Suprapubic skin (tissue), 4 donors: ENCODE measurements around the gene NUP107. TPM values are rescaled to one million over a fixed set of nuclear protein-coding genes. Genes with fewer than 3 reads are reported as not detected.

Experiments
- DNase-seq, 2 donors: peaks; one replicate each; pipeline ENCODE4 v3.0.0-alpha.2; 2019; ENCODE audit warnings: low spot score in 2 of 2
- H3K27ac ChIP-seq: fragments of 200-600 bp; sonication (generic); one replicate; pipeline ENCODE4 v1.5.1; 2019
- H3K27me3 ChIP-seq: fragments of 200-600 bp; sonication (generic); one replicate; pipeline ENCODE4 v1.5.1; 2019
- H3K36me3 ChIP-seq: fragments of 200-600 bp; sonication (generic); one replicate; pipeline ENCODE4 v1.5.1; 2019
- H3K4me1 ChIP-seq: fragments of 200-600 bp; sonication (generic); one replicate; pipeline ENCODE4 v1.5.1; 2019
- H3K4me3 ChIP-seq: fragments of 200-600 bp; sonication (generic); one replicate; pipeline ENCODE4 v1.5.1; 2019; ENCODE audit warnings: mild to moderate bottlenecking
- H3K9me3 ChIP-seq: fragments of 200-600 bp; sonication (generic); one replicate; pipeline ENCODE4 v1.5.1; 2019
- EP300 ChIP-seq: sonication (generic); formaldehyde crosslinking; IDR thresholded peaks from one replicate; pipeline ENCODE4 v1.6.1; 2017; ENCODE audit warnings: antibody characterized with exemption
- POLR2A ChIP-seq, 2 donors: fragments of 450-650 bp; IDR thresholded peaks; one replicate each; pipeline ENCODE4 v1.6.1; 2017; ENCODE audit warnings: antibody characterized with exemption in 2 of 2, mild to moderate bottlenecking in 2 of 2, moderate library complexity in 2 of 2
- POLR2AphosphoS5 ChIP-seq, 3 donors: sonication (generic); formaldehyde crosslinking; IDR thresholded peaks; one replicate each; pipeline ENCODE4 v1.6.1; 2017; ENCODE audit warnings: antibody characterized with exemption in 3 of 3
- WGBS: methylation state at CpG from one replicate; pipeline ENCODE4 v1.1.5; 2018; 5-methylcytosine and 5-hydroxymethylcytosine counted together
- total RNA-seq, 4 donors: library from RNA; depleted of rRNA; stranded (reverse); fragments of >200 nt; gene quantifications; one replicate each; pipeline ENCODE4 v1.1.0, GENCODE V29; 2016
- TF ChIP-seq, protein P1 (sequence below), 2 donors: fragments of 200-600 bp in 1 of 2; fragments of 450-650 bp in 1 of 2; sonication (generic) in 1 of 2; IDR thresholded peaks; one replicate each; pipeline ENCODE4 v1.5.1; 2016 to 2019; ENCODE audit warnings: antibody characterized with exemption in 2 of 2, mild to moderate bottlenecking in 1 of 2, moderate library complexity in 1 of 2

The NUP107 gene
- total RNA-seq, 4 donors from 2014 or later: 13.3 to 82.7 (median 25.3) TPM

- peaks cover 54% of the 10 kb centered on the region for H3K36me3 ChIP-seq
- no peak for DNase-seq
- WGBS: 91% methylated on average over 3 of the region's 3 CpGs
These were observed 74.6 kb downstream of the NUP107 start for GRCh38 chr12:68761442-68761812.

DNA sequence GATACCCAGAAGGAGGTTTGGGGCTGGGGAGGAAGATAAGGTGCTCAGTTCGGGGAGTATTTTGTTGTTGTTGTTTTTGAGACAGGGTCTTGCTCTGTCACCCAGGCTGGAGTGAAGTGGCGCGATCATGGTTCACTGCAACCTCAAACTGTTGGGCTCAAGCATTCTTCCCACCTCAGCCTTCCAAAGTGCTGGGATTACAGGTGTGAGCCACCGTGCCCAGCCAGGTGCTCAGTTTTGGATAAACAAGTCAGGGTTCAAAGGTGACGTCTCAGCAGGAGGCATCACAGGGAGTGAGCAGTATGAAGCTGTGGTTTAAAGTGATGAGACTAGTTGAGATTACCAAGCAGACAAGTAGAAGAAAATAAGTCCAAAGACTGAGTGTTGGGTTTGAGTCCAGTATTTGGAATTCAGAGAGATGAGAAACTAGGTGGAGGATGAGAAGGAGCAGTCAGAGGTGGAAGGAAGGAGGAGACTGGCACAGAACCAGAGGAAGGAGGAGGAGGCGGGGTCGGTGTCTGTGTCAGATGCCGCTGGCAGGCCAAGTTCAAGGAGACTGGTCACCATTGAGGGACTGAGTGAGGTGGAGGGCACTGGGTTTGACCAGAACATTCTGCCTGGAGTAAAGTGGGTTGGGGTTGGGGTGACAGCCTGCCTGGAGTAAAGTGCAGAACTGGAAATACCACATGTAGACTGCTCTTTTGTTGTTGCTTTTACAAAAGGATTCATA, 75.3 kb downstream of the NUP107 start:
- Histone ChIP-seq H3K4me1 (no peaks in the 10 kb centered on the region), H3K36me3 (peaks cover 56% of the 10 kb centered on the region), H3K27me3 (no peaks in the 10 kb centered on the region), H3K27ac (no peak overlapping the region), H3K9me3 (no peaks in the 10 kb centered on the region), H3K4me3 (no peak overlapping the region)
- no peak for DNase-seq
- TF ChIP-seq EP300: no peak
- WGBS: 81% methylated on average over 8 of the region's 8 CpGs

More at GRCh38 chr12:68761442-68761812, 74.6 kb downstream of the NUP107 start:
- no peak overlapping the region for H3K4me3 ChIP-seq
- H3K9me3 ChIP-seq: no peaks in the 10 kb centered on the region
- H3K27ac ChIP-seq: no peak overlapping the region
- no peak for TF ChIP-seq POLR2AphosphoS5 (IDR thresholded peaks at IDR 0.05)
- TF ChIP-seq, protein P1, sequence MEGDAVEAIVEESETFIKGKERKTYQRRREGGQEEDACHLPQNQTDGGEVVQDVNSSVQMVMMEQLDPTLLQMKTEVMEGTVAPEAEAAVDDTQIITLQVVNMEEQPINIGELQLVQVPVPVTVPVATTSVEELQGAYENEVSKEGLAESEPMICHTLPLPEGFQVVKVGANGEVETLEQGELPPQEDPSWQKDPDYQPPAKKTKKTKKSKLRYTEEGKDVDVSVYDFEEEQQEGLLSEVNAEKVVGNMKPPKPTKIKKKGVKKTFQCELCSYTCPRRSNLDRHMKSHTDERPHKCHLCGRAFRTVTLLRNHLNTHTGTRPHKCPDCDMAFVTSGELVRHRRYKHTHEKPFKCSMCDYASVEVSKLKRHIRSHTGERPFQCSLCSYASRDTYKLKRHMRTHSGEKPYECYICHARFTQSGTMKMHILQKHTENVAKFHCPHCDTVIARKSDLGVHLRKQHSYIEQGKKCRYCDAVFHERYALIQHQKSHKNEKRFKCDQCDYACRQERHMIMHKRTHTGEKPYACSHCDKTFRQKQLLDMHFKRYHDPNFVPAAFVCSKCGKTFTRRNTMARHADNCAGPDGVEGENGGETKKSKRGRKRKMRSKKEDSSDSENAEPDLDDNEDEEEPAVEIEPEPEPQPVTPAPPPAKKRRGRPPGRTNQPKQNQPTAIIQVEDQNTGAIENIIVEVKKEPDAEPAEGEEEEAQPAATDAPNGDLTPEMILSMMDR (IDR thresholded peaks at IDR 0.05): no peak
- no peak for TF ChIP-seq EP300
- TF ChIP-seq POLR2A (IDR thresholded peaks at IDR 0.05): no peak
- no peaks in the 10 kb centered on the region for H3K27me3 ChIP-seq
- H3K4me1 ChIP-seq: no peaks in the 10 kb centered on the region

GRCh38 chr12:68762691-68763090, 75.9 kb downstream of the NUP107 start:
- H3K36me3 ChIP-seq: peaks cover 59% of the 10 kb centered on the region
- no peaks in the 10 kb centered on the region for H3K27me3 ChIP-seq
- H3K4me1 ChIP-seq: no peaks in the 10 kb centered on the region
- TF ChIP-seq POLR2A (IDR thresholded peaks at IDR 0.05): no peak
- TF ChIP-seq POLR2AphosphoS5 (IDR thresholded peaks at IDR 0.05): no peak
- TF ChIP-seq EP300: no peak
- TF ChIP-seq, protein P1 (IDR thresholded peaks at IDR 0.05): no peak
- H3K27ac ChIP-seq: no peak overlapping the region
- no peak for DNase-seq
- 100% methylated on average over 3 of the region's 3 CpGs for WGBS
- no peak overlapping the region for H3K4me3 ChIP-seq
- no peaks in the 10 kb centered on the region for H3K9me3 ChIP-seq

- no peaks in the 10 kb centered on the region for H3K27me3 ChIP-seq
- H3K27ac ChIP-seq: no peak overlapping the region
- H3K4me1 ChIP-seq: no peaks in the 10 kb centered on the region
- H3K9me3 ChIP-seq: no peaks in the 10 kb centered on the region
- 97% methylated on average over 1 of the region's 1 CpG for WGBS
- no peak for DNase-seq
- H3K4me3 ChIP-seq: no peak overlapping the region
- no peak for TF ChIP-seq POLR2AphosphoS5 (IDR thresholded peaks at IDR 0.05)
- TF ChIP-seq POLR2A (IDR thresholded peaks at IDR 0.05): no peak
- no peak for TF ChIP-seq EP300
- TF ChIP-seq, protein P1 (IDR thresholded peaks at IDR 0.05): no peak
- peaks cover 51% of the 10 kb centered on the region for H3K36me3 ChIP-seq
These were observed 78.9 kb downstream of the NUP107 start for GRCh38 chr12:68765696-68766095.

- TF ChIP-seq EP300 (no peak), POLR2AphosphoS5 (IDR thresholded peaks at IDR 0.05) (no peak), POLR2A (IDR thresholded peaks at IDR 0.05) (no peak)
- TF ChIP-seq, protein P1 (IDR thresholded peaks at IDR 0.05): no peak
- Histone ChIP-seq H3K4me1 (no peaks in the 10 kb centered on the region), H3K9me3 (no peaks in the 10 kb centered on the region), H3K4me3 (no peak overlapping the region), H3K36me3 (peaks cover 43% of the 10 kb centered on the region), H3K27ac (no peak overlapping the region), H3K27me3 (no peaks in the 10 kb centered on the region)
- DNase-seq: no peak
- WGBS: 97% methylated on average over 2 of the region's 2 CpGs
These were observed 79.9 kb downstream of the NUP107 start for GRCh38 chr12:68766646-68767045.
